GM12874 (cell line): ENCODE results near the gene STXBP6.

Experiments used
- TF ChIP-seq, protein P1 (sequence below): IDR thresholded peaks from 2 replicates; pipeline ENCODE4 v1.5.1; 2011; ENCODE audit warnings: low read depth, mild to moderate bottlenecking, control low read depth, low read length, moderate library complexity; ENCODE audit not compliant: insufficient read depth

The STXBP6 gene

GRCh38 chr14:24775950-24776349 lies 274.0 kb downstream of the STXBP6 start:
- TF ChIP-seq, protein P1, sequence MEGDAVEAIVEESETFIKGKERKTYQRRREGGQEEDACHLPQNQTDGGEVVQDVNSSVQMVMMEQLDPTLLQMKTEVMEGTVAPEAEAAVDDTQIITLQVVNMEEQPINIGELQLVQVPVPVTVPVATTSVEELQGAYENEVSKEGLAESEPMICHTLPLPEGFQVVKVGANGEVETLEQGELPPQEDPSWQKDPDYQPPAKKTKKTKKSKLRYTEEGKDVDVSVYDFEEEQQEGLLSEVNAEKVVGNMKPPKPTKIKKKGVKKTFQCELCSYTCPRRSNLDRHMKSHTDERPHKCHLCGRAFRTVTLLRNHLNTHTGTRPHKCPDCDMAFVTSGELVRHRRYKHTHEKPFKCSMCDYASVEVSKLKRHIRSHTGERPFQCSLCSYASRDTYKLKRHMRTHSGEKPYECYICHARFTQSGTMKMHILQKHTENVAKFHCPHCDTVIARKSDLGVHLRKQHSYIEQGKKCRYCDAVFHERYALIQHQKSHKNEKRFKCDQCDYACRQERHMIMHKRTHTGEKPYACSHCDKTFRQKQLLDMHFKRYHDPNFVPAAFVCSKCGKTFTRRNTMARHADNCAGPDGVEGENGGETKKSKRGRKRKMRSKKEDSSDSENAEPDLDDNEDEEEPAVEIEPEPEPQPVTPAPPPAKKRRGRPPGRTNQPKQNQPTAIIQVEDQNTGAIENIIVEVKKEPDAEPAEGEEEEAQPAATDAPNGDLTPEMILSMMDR = no peak

DNA sequence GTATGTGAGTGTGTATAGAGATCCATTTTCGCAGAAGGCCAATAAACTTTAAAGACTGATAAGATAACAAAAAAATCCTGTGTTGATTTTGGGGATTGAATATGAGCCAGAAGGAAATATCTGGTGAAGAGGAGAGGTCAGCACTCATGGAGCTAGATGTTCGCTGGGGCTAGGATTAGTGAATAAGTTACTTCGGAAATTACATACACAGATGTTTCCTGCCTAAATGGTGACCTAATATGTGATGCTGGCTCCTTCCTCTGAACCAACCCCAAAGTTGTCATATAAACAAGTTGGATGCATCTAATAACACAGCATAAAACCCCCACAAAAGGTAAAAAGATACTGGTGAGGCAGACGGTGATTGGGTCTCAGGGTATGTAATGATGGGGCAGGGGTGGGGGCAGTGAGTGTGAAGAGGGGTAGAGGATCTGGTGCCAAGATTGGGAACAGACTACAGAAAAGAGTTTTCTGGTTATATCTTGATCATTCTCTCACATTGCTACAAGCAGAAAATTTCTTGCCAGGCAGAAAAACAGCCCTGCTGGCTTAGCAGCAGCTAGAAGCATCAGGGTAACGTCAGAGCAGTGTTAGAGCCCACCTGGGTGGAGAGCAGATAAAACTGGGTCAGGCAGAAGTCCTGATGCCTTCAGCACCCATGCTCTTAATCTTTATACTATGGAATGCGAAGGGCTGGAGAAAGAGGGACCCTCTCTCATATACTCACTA lies 275.6 kb downstream of the STXBP6 start:
- TF ChIP-seq, protein P1 = no peak

GRCh38 chr14:24766434-24766833 lies 283.5 kb downstream of the STXBP6 start:
- TF ChIP-seq, protein P1 = no peak

DNA sequence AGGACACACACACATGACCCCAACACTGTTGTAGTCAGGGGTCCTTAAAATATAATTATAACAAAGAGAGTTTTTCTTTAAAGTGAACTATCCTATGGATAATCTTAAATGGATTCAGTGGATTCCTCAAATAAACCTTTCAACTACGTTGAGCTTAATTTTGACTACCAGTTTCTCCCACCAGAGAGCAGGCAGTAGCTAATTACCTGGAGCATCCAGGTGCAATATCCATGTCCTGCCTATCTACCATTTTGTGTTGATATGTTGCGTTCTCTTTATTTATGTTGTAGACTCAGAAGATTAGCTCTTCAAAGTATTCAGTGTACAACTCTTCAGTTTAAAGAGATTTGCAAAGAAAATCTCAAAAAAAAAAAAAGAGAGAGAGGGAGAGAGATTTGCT lies 288.8 kb downstream of the STXBP6 start:
- TF ChIP-seq, protein P1 = no peak
